ENCODE measurements around the gene ANO6. TPM values are rescaled to one million over a fixed set of nuclear protein-coding genes. Genes with fewer than 3 reads are reported as not detected.

ANO6 gene
- total RNA-seq, 1 donor from 2014 or later, result 66.5 TPM

- DNase-seq, result no peak
Measured at GRCh38 chr12:45284096-45284901, 68.4 kb downstream of the ANO6 start.

GRCh38 chr12:45285717-45286116 is 69.8 kb downstream of the ANO6 start:
- no peak for DNase-seq

GRCh38 chr12:45286621-45287020 is 70.7 kb downstream of the ANO6 start:
- DNase-seq, result no peak

- DNase-seq, result no peak
Measured at GRCh38 chr12:45289245-45290215, 73.6 kb downstream of the ANO6 start.

- DNase-seq, result no peak
Measured at GRCh38 chr12:45290216-45290605, 74.3 kb downstream of the ANO6 start.

- DNase-seq, result no peak
Measured at GRCh38 chr12:45291518-45291917, 75.6 kb downstream of the ANO6 start.

GRCh38 chr12:45292486-45293195 is 76.7 kb downstream of the ANO6 start:
- no peak for DNase-seq

- no peak for DNase-seq
Measured at GRCh38 chr12:45294906-45295305, 79.0 kb downstream of the ANO6 start.

- DNase-seq, result no peak
Measured at GRCh38 chr12:45296046-45296586, 80.2 kb downstream of the ANO6 start.

GRCh38 chr12:45298047-45298446 is 82.2 kb downstream of the ANO6 start:
- no peak for DNase-seq

GRCh38 chr12:45298721-45299692 is 83.1 kb downstream of the ANO6 start:
- peak; percentile 67 for DNase-seq

- DNase-seq, result peak; percentile 37
Measured at GRCh38 chr12:45302621-45303369, 86.9 kb downstream of the ANO6 start.

GRCh38 chr12:45303945-45304344 is 88.0 kb downstream of the ANO6 start:
- peak; percentile 33 for DNase-seq

GRCh38 chr12:45304514-45305178 is 88.8 kb downstream of the ANO6 start:
- DNase-seq, result peak; percentile 54

GRCh38 chr12:45305907-45306306 is 90.0 kb downstream of the ANO6 start:
- DNase-seq, result no peak

GRCh38 chr12:45309836-45310626 is 94.1 kb downstream of the ANO6 start:
- DNase-seq, result peak; percentile 24

GRCh38 chr12:45310627-45310968 is 94.7 kb downstream of the ANO6 start:
- no peak for DNase-seq

GRCh38 chr12:45312012-45312411 is 96.1 kb downstream of the ANO6 start:
- no peak for DNase-seq

GRCh38 chr12:45314770-45315169 is 98.9 kb downstream of the ANO6 start:
- no peak for DNase-seq
